ENCODE results near the gene FTSJ3. TPM values are rescaled to one million over a fixed set of nuclear protein-coding genes. Genes with fewer than 3 reads are reported as not detected.

FTSJ3 gene
- total and polyA plus RNA-seq, 10 of the 15 experiments (the other 5 are each of a cell fraction or from before 2014, with no cell fraction given): 17.2 to 79.2 (median 50.4) TPM

GRCh38 chr17:63809970-63810369 lies 17.5 kb downstream of the FTSJ3 start:
- H3K4me2 ChIP-seq (ENCODE audit: control insufficient read depth, insufficient read depth): no peak overlapping the region
- no peak overlapping the region for H3K4me3 ChIP-seq
- 74% methylated on average over 9 of the region's 9 CpGs for WGBS (ENCODE audit: insufficient coverage, insufficient replicate concordance, low lambda C conversion rate, missing lambda C conversion rate)
- H3K9me3 ChIP-seq (replicated peaks; ENCODE audit: control insufficient read depth, insufficient read depth, low read length): no peaks in the 10 kb centered on the region
- H3K9ac ChIP-seq (ENCODE audit: control insufficient read depth, insufficient read depth, low read length): no peak overlapping the region
- no peaks in the 10 kb centered on the region for H3K79me2 ChIP-seq (ENCODE audit: control insufficient read depth, insufficient read depth, low read length)
- no TSS peak for BruUV-seq (replicated peaks)
- intact Hi-C loops (cut with micrococcal nuclease; ENCODE audit: unreplicated experiment) (no loop called here), in situ Hi-C loops (cut with MboI) (no loop called here)
- ChIA-PET CTCF (interaction anchor here (1.0 to 1.7 kb wide), 4 partner anchors 18 to 60 kb away, joined by 3 to 5 read pairs (median 4); no protein-coding TSS in a partner anchor), RAD21 (ENCODE audit: unreplicated experiment) (interaction anchor here (1.3 to 1.4 kb wide), 2 partner anchors 19 to 113 kb away, joined by 3 to 5 read pairs; no protein-coding TSS in a partner anchor), POLR2A (interaction anchor here (0.6 to 1.0 kb wide), 6 partner anchors 14 to 1193 kb away, joined by 3 to 8 read pairs (median 3); no protein-coding TSS in a partner anchor), SMC1A (ENCODE audit: uncharacterized antibody, unreplicated experiment) (interaction anchor here (0.9 to 1.7 kb wide), 5 partner anchors 12 to 96 kb away, joined by 3 to 4 read pairs (median 3); no protein-coding TSS in a partner anchor)
- TF ChIP-seq ATF7 (IDR thresholded peaks at IDR 0.05; ENCODE audit: low read depth): no peak
- TF ChIP-seq ZNF687 (IDR thresholded peaks at IDR 0.05): no peak
- TF ChIP-seq MEF2B (IDR thresholded peaks at IDR 0.05; ENCODE audit: partially characterized antibody, poor library complexity, severe bottlenecking): no peak
- no peak for TF ChIP-seq E4F1 (IDR thresholded peaks at IDR 0.05; ENCODE audit: borderline replicate concordance, partially characterized antibody)
- no peak for TF ChIP-seq MYB (IDR thresholded peaks at IDR 0.05; ENCODE audit: borderline replicate concordance, low read depth, low read length)
- no peak for TF ChIP-seq HDGF (IDR thresholded peaks at IDR 0.05)
- TF ChIP-seq BRCA1 (IDR thresholded peaks at IDR 0.05; ENCODE audit: low read depth, low read length): no peak
- TF ChIP-seq NFYA (IDR thresholded peaks at IDR 0.05; ENCODE audit: borderline replicate concordance, low read depth, low read length): no peak
- no peak for TF ChIP-seq RUNX3 (IDR thresholded peaks at IDR 0.05; ENCODE audit: low read length)
- TF ChIP-seq STAT3 (IDR thresholded peaks at IDR 0.05; ENCODE audit: low read depth, low read length): no peak
- TF ChIP-seq EP300 (IDR thresholded peaks at IDR 0.05; ENCODE audit: borderline replicate concordance in 1 of 2, control insufficient read depth in 1 of 2, low read depth in 2 of 2, low read length in 2 of 2): no peak
- ATAC-seq (no peak), FAIRE-seq (no peak), DNase-seq (ENCODE audit: low read depth, low spot score) (no peak)
- H3K27ac ChIP-seq (ENCODE audit: control insufficient read depth, insufficient read depth): no peak overlapping the region
- no peaks in the 10 kb centered on the region for H4K20me1 ChIP-seq (ENCODE audit: control insufficient read depth, insufficient read depth)
- no peaks in the 10 kb centered on the region for H3K27me3 ChIP-seq (replicated peaks in 1 of 2; ENCODE audit: control insufficient read depth in 2 of 2, insufficient read depth in 2 of 2, low read length in 1 of 2)
- no peak overlapping the region for H2AFZ ChIP-seq (ENCODE audit: control insufficient read depth, low read depth, low read length)
- peaks cover 9 to 41% of the 10 kb centered on the region in 2 experiments for H3K36me3 ChIP-seq (ENCODE audit: control insufficient read depth in 2 of 2, insufficient read depth in 2 of 2, low read length in 1 of 2)
- no peaks in the 10 kb centered on the region for H3K4me1 ChIP-seq (ENCODE audit: control insufficient read depth, insufficient read depth, low read length)
